Gastrocnemius medialis (tissue), 4 donors: ENCODE data around the gene CCSER2. TPM values are rescaled to one million over a fixed set of nuclear protein-coding genes. Genes with fewer than 3 reads are reported as not detected.

ENCODE experiments used
- ATAC-seq, 2 donors: fragments of 150-250 bp; one replicate each; pipeline ENCODE4 v1.9.1; 2016
- DNase-seq, 2 donors: peaks; one replicate each; pipeline ENCODE4 v3.0.0-alpha.2; 2019
- H3K27ac ChIP-seq, 4 donors: fragments of 200-600 bp; sonication (generic); 1 replicate in 1 of 4; 2 replicates in 3 of 4; pipeline ENCODE4 v1.5.1; 2016 to 2018; ENCODE audit warnings: mild to moderate bottlenecking in 2 of 4, moderate library complexity in 1 of 4
- H3K27me3 ChIP-seq, 3 donors: fragments of 200-600 bp; sonication (generic) in 2 of 3; 1 replicate in 1 of 3; 2 replicates in 2 of 3; pipeline versions ENCODE4 v1.5.1 to v1.6.0; 2016 to 2019; ENCODE audit warnings: mild to moderate bottlenecking in 1 of 3, moderate library complexity in 1 of 3
- H3K36me3 ChIP-seq, 2 donors: fragments of 200-600 bp; sonication (generic) in 1 of 2; one replicate each; pipeline ENCODE4 v1.5.1; 2017 to 2018
- H3K4me1 ChIP-seq, 2 donors: fragments of 200-600 bp; sonication (generic) in 1 of 2; one replicate each; pipeline ENCODE4 v1.5.1; 2016 to 2017; ENCODE audit warnings: mild to moderate bottlenecking in 2 of 2
- H3K4me3 ChIP-seq, 4 donors: fragments of 200-600 bp; sonication (generic) in 3 of 4; 1 replicate in 1 of 4; 2 replicates in 3 of 4; pipeline ENCODE4 v1.5.1; 2016 to 2019; ENCODE audit warnings: mild to moderate bottlenecking in 2 of 4
- H3K9me3 ChIP-seq, 3 donors: fragments of 200-600 bp; sonication (generic) in 2 of 3; 1 replicate in 1 of 3; 2 replicates in 2 of 3; pipeline ENCODE4 v1.5.1; 2016 to 2019
- CTCF ChIP-seq, 5 experiments: fragments of 450-650 bp in 3 of 5; fragments of 200-600 bp in 2 of 5; sonication (generic) in 2 of 5; IDR thresholded peaks in 4 of 5; conservative IDR thresholded peaks in 1 of 5; 1 replicate in 4 of 5; 2 replicates in 1 of 5; pipeline ENCODE4 v1.5.1; 2016 to 2019; ENCODE audit warnings: antibody characterized with exemption in 5 of 5, mild to moderate bottlenecking in 3 of 5, moderate library complexity in 3 of 5
- POLR2A ChIP-seq, 2 donors: fragments of 450-650 bp; IDR thresholded peaks; one replicate each; pipeline ENCODE4 v1.6.1; 2017; ENCODE audit warnings: antibody characterized with exemption in 2 of 2, mild to moderate bottlenecking in 2 of 2, moderate library complexity in 2 of 2
- in situ Hi-C, 4 donors: fragments of 200-750 bp; cut with MboI; loops; one replicate each; pipeline versions ENCODE4 v1.15.0 to v1.8.0; 2017; ENCODE audit warnings: low sequenced_read_pairs in 4 of 4
- intact Hi-C: fragments of 100-400 bp; cut with DNase I; formaldehyde crosslinking; loops from one replicate; pipeline ENCODE4 v1.15.1; 2023; ENCODE audit warnings: low total_unique reads
- total RNA-seq, 4 donors: library from RNA; depleted of rRNA; stranded (reverse); fragments of >200 nt; gene quantifications; one replicate each; pipeline versions ENCODE4 v1.1.0 to v1.2.3, GENCODE V29; 2016

The CCSER2 gene
- total RNA-seq, 4 donors from 2014 or later, result 39.8 to 61.8 (median 49.2) TPM

- no peak for ATAC-seq
Measured at GRCh38 chr10:84401854-84402611, 73.6 kb downstream of the CCSER2 start.

GRCh38 chr10:84404783-84405182 lies 76.4 kb downstream of the CCSER2 start:
- DNase-seq, result no peak
- H3K4me1 ChIP-seq, result peaks cover 0 to 3% of the 10 kb centered on the region in 2 donors
- H3K27ac ChIP-seq, result no peak overlapping the region
- TF ChIP-seq POLR2A (IDR thresholded peaks at IDR 0.05), result no peak
- TF ChIP-seq CTCF (IDR thresholded peaks at IDR 0.05 in 4 of 5, conservative IDR thresholded peaks at IDR 0.05 in 1 of 5), result no peak
- in situ Hi-C loops (no loop called here), intact Hi-C loops (no loop called here)
- H3K4me3 ChIP-seq, result no peak overlapping the region
- ATAC-seq, result no peak
- no peaks in the 10 kb centered on the region for H3K9me3 ChIP-seq
- H3K27me3 ChIP-seq, result no peaks in the 10 kb centered on the region
- H3K36me3 ChIP-seq, result no peaks in the 10 kb centered on the region

More at GRCh38 chr10:84401854-84402611, 73.6 kb downstream of the CCSER2 start:
- H3K9me3 ChIP-seq, result no peaks in the 10 kb centered on the region
- in situ Hi-C loops, result no loop called here
- no peaks in the 10 kb centered on the region for H3K27me3 ChIP-seq
- H3K4me1 ChIP-seq, result peaks cover 11 to 13% of the 10 kb centered on the region in 2 donors
- H3K27ac ChIP-seq, result no peak overlapping the region
- intact Hi-C loops, result no loop called here
- TF ChIP-seq CTCF (IDR thresholded peaks at IDR 0.05 in 4 of 5, conservative IDR thresholded peaks at IDR 0.05 in 1 of 5) (no peak), POLR2A (IDR thresholded peaks at IDR 0.05) (no peak)
- H3K36me3 ChIP-seq, result no peaks in the 10 kb centered on the region
- DNase-seq, result no peak
- H3K4me3 ChIP-seq, result no peak overlapping the region

- TF ChIP-seq POLR2A (IDR thresholded peaks at IDR 0.05), result no peak
- no peak for TF ChIP-seq CTCF (IDR thresholded peaks at IDR 0.05 in 4 of 5, conservative IDR thresholded peaks at IDR 0.05 in 1 of 5)
- Histone ChIP-seq H3K4me1 (peaks cover 0 to 3% of the 10 kb centered on the region in 2 donors), H3K27me3 (no peaks in the 10 kb centered on the region), H3K36me3 (no peaks in the 10 kb centered on the region), H3K27ac (no peak overlapping the region), H3K4me3 (no peak overlapping the region), H3K9me3 (no peaks in the 10 kb centered on the region)
- intact Hi-C loops (no loop called here), in situ Hi-C loops (no loop called here)
- DNase-seq (no peak), ATAC-seq (no peak)
Measured at GRCh38 chr10:84405662-84406061, 77.3 kb downstream of the CCSER2 start.

GRCh38 chr10:84406561-84406960 lies 78.2 kb downstream of the CCSER2 start:
- in situ Hi-C loops, result no loop called here
- no peak for DNase-seq
- no peaks in the 10 kb centered on the region for H3K27me3 ChIP-seq
- no peaks in the 10 kb centered on the region for H3K9me3 ChIP-seq
- TF ChIP-seq POLR2A (IDR thresholded peaks at IDR 0.05), result no peak
- TF ChIP-seq CTCF (IDR thresholded peaks at IDR 0.05 in 4 of 5, conservative IDR thresholded peaks at IDR 0.05 in 1 of 5), result no peak
- no peak overlapping the region for H3K27ac ChIP-seq
- H3K4me1 ChIP-seq, result peaks cover 0 to 3% of the 10 kb centered on the region in 2 donors
- H3K4me3 ChIP-seq, result no peak overlapping the region
- intact Hi-C loops, result no loop called here
- H3K36me3 ChIP-seq, result no peaks in the 10 kb centered on the region
- ATAC-seq, result no peak
